Measurements from ENCODE around the gene ANO7. TPM values are rescaled to one million over a fixed set of nuclear protein-coding genes. Genes with fewer than 3 reads are reported as not detected.

The ANO7 gene
- total RNA-seq, 4 donors from 2014 or later = 0.10 to 0.62 (median 0.24) TPM

GRCh38 chr2:241216211-241216761 lies 27.8 kb downstream of the ANO7 start:
- Histone ChIP-seq H3K27ac (no peak overlapping the region), H3K4me3 (no peak overlapping the region), H3K27me3 (no peaks in the 10 kb centered on the region), H3K36me3 (no peaks in the 10 kb centered on the region), H3K9me3 (no peaks in the 10 kb centered on the region), H3K4me1 (peaks cover 4 to 16% of the 10 kb centered on the region in 2 donors)
- ATAC-seq (no peak), DNase-seq (no peak)
- TF ChIP-seq CTCF (IDR thresholded peaks at IDR 0.05 in 4 of 5, conservative IDR thresholded peaks at IDR 0.05 in 1 of 5) (no peak), POLR2A (IDR thresholded peaks at IDR 0.05) (no peak)
- intact Hi-C loops (cut with DNase I; ENCODE audit: low total_unique reads) (loop anchor here (2.0 to 10.0 kb wide), 7 partner anchors 53 to 654 kb away; partner anchors contain the start of genes DUSP28, FARP2, MTERF4 and PASK), in situ Hi-C loops (cut with MboI; ENCODE audit: low sequenced_read_pairs in 4 of 4) (no loop called here)

- TF ChIP-seq CTCF (IDR thresholded peaks at IDR 0.05 in 4 of 5, conservative IDR thresholded peaks at IDR 0.05 in 1 of 5) (peak in 1 of 5 experiments; percentile 13), POLR2A (IDR thresholded peaks at IDR 0.05) (no peak)
- H3K4me3 ChIP-seq = peak overlapping the region; percentile 57 to 69 (median 63)
- intact Hi-C loops (cut with DNase I; ENCODE audit: low total_unique reads) (loop anchor here (2.0 to 10.0 kb wide), 8 partner anchors 55 to 655 kb away; partner anchors contain the start of genes DUSP28, FARP2, HDLBP and MTERF4), in situ Hi-C loops (cut with MboI; ENCODE audit: low sequenced_read_pairs in 4 of 4) (no loop called here)
- no peaks in the 10 kb centered on the region for H3K36me3 ChIP-seq
- no peaks in the 10 kb centered on the region for H3K9me3 ChIP-seq
- no peaks in the 10 kb centered on the region for H3K27me3 ChIP-seq
- peaks cover 4 to 16% of the 10 kb centered on the region in 2 donors for H3K4me1 ChIP-seq
- H3K27ac ChIP-seq = peak overlapping the region; percentile 73 to 94 (median 79)
- ATAC-seq = peak; percentile 69 to 81
- DNase-seq = peak; percentile 29 to 74
Observed at GRCh38 chr2:241217320-241218031, 29.0 kb downstream of the ANO7 start.

GRCh38 chr2:241218131-241219029 lies 29.9 kb downstream of the ANO7 start:
- peak in 1 of 2 donors; percentile 38 for DNase-seq
- ATAC-seq = peak in 1 of 2 donors; percentile 22
- H3K9me3 ChIP-seq = no peaks in the 10 kb centered on the region
- intact Hi-C loops (cut with DNase I; ENCODE audit: low total_unique reads) (loop anchor here (2.0 to 10.0 kb wide), 6 partner anchors 54 to 656 kb away; partner anchors contain the start of genes DUSP28, FARP2, HDLBP and MTERF4), in situ Hi-C loops (cut with MboI; ENCODE audit: low sequenced_read_pairs in 4 of 4) (no loop called here)
- H3K4me3 ChIP-seq = peak overlapping the region; percentile 57 to 64 (median 58)
- peak overlapping the region in 3 of 4 donors; percentile 59 to 72 (median 63) for H3K27ac ChIP-seq
- H3K36me3 ChIP-seq = no peaks in the 10 kb centered on the region
- TF ChIP-seq POLR2A (IDR thresholded peaks at IDR 0.05) (no peak), CTCF (IDR thresholded peaks at IDR 0.05 in 4 of 5, conservative IDR thresholded peaks at IDR 0.05 in 1 of 5) (peak in 2 of 5 experiments; percentile 15 to 23)
- H3K4me1 ChIP-seq = peaks cover 4 to 16% of the 10 kb centered on the region in 2 donors
- H3K27me3 ChIP-seq = no peaks in the 10 kb centered on the region

GRCh38 chr2:241219030-241219382 lies 30.5 kb downstream of the ANO7 start:
- peak overlapping the region; percentile 57 to 64 (median 58) for H3K4me3 ChIP-seq
- intact Hi-C loops (cut with DNase I; ENCODE audit: low total_unique reads) = loop anchor here (2.0 to 10.0 kb wide), 6 partner anchors 53 to 657 kb away; partner anchors contain the start of genes DUSP28, FARP2, HDLBP and MTERF4
- ATAC-seq = no peak

More at GRCh38 chr2:241219030-241219382, 30.5 kb downstream of the ANO7 start:
- Histone ChIP-seq H3K4me1 (peaks cover 4 to 16% of the 10 kb centered on the region in 2 donors), H3K9me3 (no peaks in the 10 kb centered on the region), H3K27ac (peak overlapping the region in 1 of 4 donors; percentile 72), H3K27me3 (no peaks in the 10 kb centered on the region), H3K36me3 (no peaks in the 10 kb centered on the region)
- in situ Hi-C loops (cut with MboI; ENCODE audit: low sequenced_read_pairs in 4 of 4) = no loop called here
- TF ChIP-seq CTCF (IDR thresholded peaks at IDR 0.05 in 4 of 5, conservative IDR thresholded peaks at IDR 0.05 in 1 of 5) (no peak), POLR2A (IDR thresholded peaks at IDR 0.05) (no peak)
- no peak for DNase-seq

Data from gastrocnemius medialis (tissue), 4 donors.